Measurements from ENCODE around the gene DENND11.
"Not testable (repeated sequence)": the region's sequence is repeated elsewhere in the genome, so short reads cannot be mapped to it uniquely, and the experiment has no call there.

The DENND11 gene

GRCh38 chr7:141706239-141707064, 4.5 kb upstream of the DENND11 start:
- DNase-seq: no peak

DNA sequence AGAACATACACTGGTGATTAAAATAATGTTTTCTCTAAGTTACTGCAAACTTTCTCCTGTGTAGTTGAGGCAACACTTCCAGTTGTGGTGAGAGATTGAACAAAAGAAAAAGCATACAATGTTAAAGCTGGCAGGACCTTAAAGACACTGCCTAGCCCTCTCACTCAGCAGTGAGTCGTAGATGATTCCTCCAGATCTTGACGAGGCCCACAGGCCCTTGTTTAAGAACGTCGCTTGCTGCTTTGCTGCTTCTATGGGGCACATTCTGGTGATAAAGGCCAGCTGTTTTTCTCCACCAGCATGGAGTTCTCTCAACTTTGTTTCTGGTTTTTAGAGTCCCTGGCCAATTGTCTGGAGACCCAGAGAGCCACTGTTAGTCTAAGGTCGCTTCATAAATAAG, 2.8 kb upstream of the DENND11 start:
- no peak for DNase-seq

DNA sequence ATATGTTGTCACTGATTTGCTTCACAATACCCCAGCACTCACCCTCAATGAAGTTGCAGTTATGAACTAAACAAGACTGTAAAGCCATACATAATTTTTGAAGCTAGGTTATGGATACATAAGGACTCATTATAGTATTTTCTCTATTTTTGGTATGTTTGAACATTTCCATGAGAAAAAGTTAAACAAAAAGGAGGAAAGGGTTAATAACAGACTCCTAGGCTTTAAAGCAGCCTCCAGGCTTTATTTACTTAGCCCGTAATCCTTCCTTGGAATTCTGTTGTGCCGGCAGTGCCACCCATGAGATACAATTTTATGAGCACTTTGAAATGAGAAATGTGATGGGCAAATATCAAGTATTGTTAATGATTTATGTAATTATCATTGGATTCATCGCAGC, 2.1 kb upstream of the DENND11 start:
- no peak for DNase-seq

DNA sequence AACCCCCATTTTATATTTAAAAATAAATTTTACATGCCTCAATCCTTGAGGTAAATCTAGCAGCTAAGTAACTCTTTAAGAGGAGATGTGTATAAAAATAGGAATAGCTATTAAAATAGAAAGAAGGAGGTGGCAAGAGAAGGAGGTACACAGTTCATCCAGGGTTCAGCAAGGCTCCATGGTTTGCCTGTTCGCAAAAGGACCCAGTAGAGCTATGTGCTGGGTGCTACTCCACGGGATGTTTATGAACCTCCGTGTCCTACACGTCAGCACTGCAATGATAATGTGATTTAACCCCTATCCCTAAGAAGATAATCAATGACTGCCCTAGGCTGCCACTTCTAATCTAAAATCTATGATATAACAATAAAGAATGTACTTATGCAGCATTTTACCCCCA, 926 bp upstream of the DENND11 start:
- DNase-seq: no peak

GRCh38 chr7:141701489-141702046, 398 bp downstream of the DENND11 start:
- DNase-seq: peak; percentile 51

- DNase-seq: no peak
Measured at GRCh38 chr7:141700848-141701371, 1.1 kb downstream of the DENND11 start.

DNA sequence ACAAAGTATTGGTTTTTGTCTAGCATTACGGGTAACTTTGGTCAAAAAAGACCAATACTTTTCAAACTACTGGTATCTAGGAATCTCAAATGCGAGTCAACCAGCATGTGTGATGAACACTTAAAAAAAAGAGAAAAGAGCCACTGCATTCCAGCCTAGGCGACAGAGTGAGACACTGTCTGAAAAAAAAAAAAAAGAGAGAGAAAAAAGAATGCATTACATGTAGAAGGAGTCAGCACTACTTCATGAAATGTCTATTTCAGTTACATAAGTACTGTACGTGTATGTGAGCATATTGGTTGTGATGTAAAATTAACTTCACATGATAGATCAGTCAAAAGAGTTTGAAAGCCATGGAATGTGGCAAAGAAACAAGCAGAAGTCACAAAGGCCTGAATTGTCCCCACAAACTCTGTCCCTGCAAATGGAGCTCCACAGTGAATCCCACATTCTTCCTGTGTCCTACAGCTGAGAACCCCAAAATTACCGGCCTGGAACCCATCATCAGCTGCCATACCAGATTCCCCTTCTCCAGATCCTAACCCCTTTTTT, 1.6 kb downstream of the DENND11 start:
- no peak for DNase-seq

GRCh38 chr7:141699860-141700259, 2.1 kb downstream of the DENND11 start:
- DNase-seq: no peak

DNA sequence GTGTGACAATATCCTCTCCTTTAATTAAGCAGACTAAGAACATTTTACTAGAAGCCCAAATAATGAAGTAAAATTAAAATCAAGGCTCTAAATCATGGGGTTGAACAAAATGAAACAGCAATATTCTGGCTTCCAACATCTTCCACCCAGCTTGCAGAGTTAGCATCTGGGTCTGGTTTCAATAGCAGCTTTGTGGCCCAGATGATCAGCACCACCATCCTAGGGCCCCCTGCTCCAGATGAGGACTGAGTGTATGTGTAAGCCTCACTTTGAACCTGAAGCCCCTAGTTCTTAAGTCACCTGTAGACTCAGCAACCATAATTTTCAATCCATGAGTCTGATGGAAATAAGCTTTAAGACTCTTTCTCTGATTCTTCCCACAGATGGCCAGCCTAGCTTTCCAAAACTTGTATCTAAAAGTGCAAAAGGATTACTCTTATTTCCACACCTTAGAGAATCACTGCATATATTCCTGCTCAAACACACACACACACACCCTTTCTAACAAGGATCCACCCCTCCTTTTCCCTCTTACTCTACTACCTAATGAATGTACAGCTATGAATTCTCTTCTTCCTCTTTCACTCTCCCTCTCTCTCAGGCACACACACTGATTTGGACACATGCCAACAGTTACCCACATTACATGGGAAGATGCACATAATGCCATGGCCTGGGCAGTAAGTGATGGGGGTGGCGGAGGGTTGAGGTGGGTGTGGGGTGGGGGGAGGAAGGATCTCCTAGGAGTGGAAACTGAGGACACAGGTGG, 3.5 kb downstream of the DENND11 start:
- no peak for DNase-seq

GRCh38 chr7:141697211-141697871, 4.6 kb downstream of the DENND11 start:
- no peak for DNase-seq

GRCh38 chr7:141696348-141696747, 5.6 kb downstream of the DENND11 start:
- DNase-seq: no peak

DNA sequence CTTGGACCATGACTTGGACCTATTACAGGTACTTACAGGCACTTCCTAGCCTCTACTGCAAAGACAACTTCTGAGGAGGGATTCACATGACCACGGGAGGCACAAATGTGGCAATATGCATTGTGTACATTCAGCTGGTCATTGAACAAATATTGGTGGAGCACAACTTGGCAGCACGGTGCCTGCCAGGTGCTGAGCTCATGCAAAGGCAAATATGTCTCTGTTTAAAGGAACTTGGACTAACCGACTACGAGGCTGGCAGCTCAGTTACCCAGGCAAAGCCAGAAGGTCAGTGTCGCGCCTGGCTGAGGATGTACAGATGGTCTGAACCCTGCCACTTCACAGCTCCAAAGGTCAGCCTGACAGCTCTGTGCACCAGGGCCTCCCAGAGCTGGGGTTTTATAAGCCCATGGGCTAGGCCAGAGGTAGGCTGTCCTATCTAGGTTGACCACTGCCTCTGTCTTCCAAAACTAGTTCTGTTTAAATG, 6.1 kb downstream of the DENND11 start:
- DNase-seq: no peak

- DNase-seq: no peak
Measured at GRCh38 chr7:141693082-141693481, 8.9 kb downstream of the DENND11 start.

- no peak for DNase-seq
Measured at GRCh38 chr7:141691961-141692360, 10.0 kb downstream of the DENND11 start.

DNA sequence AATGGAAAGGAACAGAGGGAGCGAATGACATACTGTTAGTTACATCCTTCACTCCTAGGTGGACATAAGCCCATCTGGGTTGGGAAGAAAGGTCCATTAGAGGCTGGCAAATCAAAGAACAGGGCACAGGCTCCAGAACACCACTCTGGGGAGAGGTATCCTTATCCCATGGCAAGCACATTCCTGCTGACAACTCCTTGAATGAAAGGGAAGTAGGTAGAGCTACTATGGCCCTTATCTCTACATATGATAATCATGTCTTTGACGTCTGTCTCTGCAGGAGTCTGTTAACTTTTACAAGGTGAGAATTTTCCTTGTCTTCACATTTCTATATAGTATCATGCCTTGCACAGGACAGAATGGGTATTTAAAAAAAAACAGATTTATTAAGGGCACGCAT, 10.4 kb downstream of the DENND11 start:
- no peak for DNase-seq

DNA sequence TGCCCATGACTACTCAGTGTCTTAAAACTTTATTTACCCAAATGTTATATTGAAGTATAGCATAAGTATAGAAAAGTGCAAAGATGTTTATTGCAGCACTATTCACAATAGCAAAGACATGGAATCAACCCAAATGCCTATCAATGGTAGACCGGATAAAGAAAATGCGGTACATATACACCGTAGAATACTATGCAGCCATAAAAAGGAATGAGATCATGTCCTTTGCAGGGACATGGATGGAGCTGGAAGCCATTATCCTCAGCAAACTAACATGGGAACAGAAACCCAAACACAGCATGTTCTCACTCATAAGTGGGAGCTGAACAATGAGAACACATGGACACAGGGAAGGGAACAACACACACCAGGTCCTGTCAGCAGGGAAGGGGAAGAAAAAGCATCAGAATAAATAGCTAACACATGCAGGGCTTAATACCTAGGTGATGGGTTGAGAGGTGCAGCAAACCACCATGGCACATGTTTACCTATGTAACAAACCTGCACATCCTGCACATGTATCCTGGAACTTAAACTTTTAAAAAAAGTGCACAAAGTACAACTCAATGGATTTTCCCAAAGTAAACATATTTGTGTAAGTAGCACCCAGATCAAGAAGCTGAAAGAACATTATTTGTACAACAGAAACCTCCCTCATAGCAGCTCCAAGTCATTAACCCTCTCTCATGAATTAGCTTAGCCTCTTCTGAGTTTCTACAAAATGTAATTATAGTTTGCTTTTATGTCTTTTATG, 12.7 kb downstream of the DENND11 start:
- DNase-seq: not testable (repeated sequence)

- no peak for DNase-seq
Measured at GRCh38 chr7:141688043-141688442, 13.9 kb downstream of the DENND11 start.

- no peak for DNase-seq
Measured at GRCh38 chr7:141686670-141687069, 15.3 kb downstream of the DENND11 start.

GRCh38 chr7:141686074-141686473, 15.9 kb downstream of the DENND11 start:
- DNase-seq: no peak

- DNase-seq: peak; percentile 46
Measured at GRCh38 chr7:141685285-141686023, 16.5 kb downstream of the DENND11 start.

GRCh38 chr7:141679014-141679413, 23.0 kb downstream of the DENND11 start:
- DNase-seq: no peak
